Measurements from ENCODE around the gene OR2T4. TPM values are rescaled to one million over a fixed set of nuclear protein-coding genes. Genes with fewer than 3 reads are reported as not detected.

OR2T4 gene
- total RNA-seq, 4 donors from 2014 or later: not detected

GRCh38 chr1:248359415-248359814, 2.0 kb upstream of the OR2T4 start:
- no peaks in the 10 kb centered on the region for H3K27me3 ChIP-seq
- no peaks in the 10 kb centered on the region for H3K9me3 ChIP-seq
- no peaks in the 10 kb centered on the region for H3K4me1 ChIP-seq
- H3K27ac ChIP-seq: no peak overlapping the region
- 81% methylated on average over 3 of the region's 3 CpGs for WGBS, 2 donors
- no peaks in the 10 kb centered on the region for H3K36me3 ChIP-seq
- no peak for DNase-seq
- H3K4me3 ChIP-seq (replicated peaks in 1 of 3): no peak overlapping the region
- intact Hi-C loops (cut with DNase I): no loop called here
- no peak for TF ChIP-seq POLR2A (IDR thresholded peaks at IDR 0.05)
- no peak for TF ChIP-seq CTCF (IDR thresholded peaks at IDR 0.05)

GRCh38 chr1:248366609-248367008, 5.1 kb downstream of the OR2T4 start:
- no peaks in the 10 kb centered on the region for H3K27me3 ChIP-seq
- H3K9me3 ChIP-seq: no peaks in the 10 kb centered on the region
- intact Hi-C loops (cut with DNase I): no loop called here
- no peak for TF ChIP-seq POLR2A (IDR thresholded peaks at IDR 0.05)
- TF ChIP-seq CTCF (IDR thresholded peaks at IDR 0.05): no peak
- no peak overlapping the region for H3K4me3 ChIP-seq (replicated peaks in 1 of 3)
- no peak for DNase-seq
- no peaks in the 10 kb centered on the region for H3K36me3 ChIP-seq
- H3K27ac ChIP-seq: no peak overlapping the region
- no peaks in the 10 kb centered on the region for H3K4me1 ChIP-seq

GRCh38 chr1:248372394-248372793, 10.9 kb downstream of the OR2T4 start:
- Histone ChIP-seq H3K27me3 (no peaks in the 10 kb centered on the region), H3K27ac (no peak overlapping the region), H3K4me1 (no peaks in the 10 kb centered on the region), H3K36me3 (no peaks in the 10 kb centered on the region), H3K9me3 (no peaks in the 10 kb centered on the region), H3K4me3 (replicated peaks in 1 of 3) (no peak overlapping the region)
- no peak for DNase-seq
- TF ChIP-seq CTCF (IDR thresholded peaks at IDR 0.05): no peak
- 72 to 74% methylated on average over 5 of the region's 5 CpGs for WGBS, 2 donors
- intact Hi-C loops (cut with DNase I): no loop called here

- no peak for DNase-seq
- Histone ChIP-seq H3K9me3 (no peaks in the 10 kb centered on the region), H3K4me1 (no peaks in the 10 kb centered on the region), H3K27me3 (no peaks in the 10 kb centered on the region), H3K4me3 (replicated peaks in 1 of 3) (no peak overlapping the region), H3K27ac (no peak overlapping the region), H3K36me3 (no peaks in the 10 kb centered on the region)
- 68 to 73% methylated on average over 4 of the region's 4 CpGs for WGBS, 2 donors
- intact Hi-C loops (cut with DNase I): no loop called here
- TF ChIP-seq POLR2A (IDR thresholded peaks at IDR 0.05): no peak
- no peak for TF ChIP-seq CTCF (IDR thresholded peaks at IDR 0.05)
These were observed 12.3 kb downstream of the OR2T4 start for GRCh38 chr1:248373761-248374160.

- intact Hi-C loops (cut with DNase I): no loop called here
- no peaks in the 10 kb centered on the region for H3K27me3 ChIP-seq
- no peaks in the 10 kb centered on the region for H3K36me3 ChIP-seq
- no peak within 1 kb of the TSS for H3K4me3 ChIP-seq (replicated peaks in 1 of 3)
- no peaks in the 10 kb centered on the region for H3K4me1 ChIP-seq
- TF ChIP-seq CTCF (IDR thresholded peaks at IDR 0.05): no peak
- no peak for TF ChIP-seq POLR2A (IDR thresholded peaks at IDR 0.05)
- H3K9me3 ChIP-seq: no peaks in the 10 kb centered on the region
- H3K27ac ChIP-seq: no peak within 1 kb of the TSS
- no peak for DNase-seq
These were observed 14.0 kb downstream of the OR2T4 start, which contains the start of gene OR2T6 for GRCh38 chr1:248375446-248375845. Gene OR2T6, plus strand, starts transcription at chr1:248375746. Its CDS starts 11,863 bp downstream, at chr1:248387609.
